HG03139 (cell line): ENCODE data around the gene CASQ2.
A peak's percentile ranks its signal among the peaks of the same experiment; 100 is the strongest.

Source experiments
- ATAC-seq: cut with Tn5 transposase; IDR thresholded peaks from one replicate; pipeline ENCODE4 v1.9.1; 2021; ENCODE audit not compliant: unreplicated experiment

The CASQ2 gene

DNA sequence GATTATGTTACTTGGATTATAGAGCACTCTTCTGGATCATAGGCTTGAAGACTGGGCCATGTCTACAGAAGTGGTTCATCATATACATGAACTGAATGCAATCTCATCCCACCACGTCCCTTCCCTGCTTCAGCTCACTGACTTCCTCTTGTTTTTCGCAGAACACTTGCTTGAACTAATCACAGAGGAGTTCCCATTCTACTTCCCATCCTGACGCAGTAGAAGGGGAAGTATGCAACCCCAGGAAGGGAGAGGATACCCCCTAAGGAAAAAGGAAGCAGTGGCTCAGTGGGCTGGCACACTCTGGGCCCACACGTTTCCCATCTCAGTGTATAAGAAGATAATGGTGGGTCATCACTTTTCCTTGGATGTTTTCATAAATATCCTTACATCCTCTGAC is 36.2 kb downstream of the CASQ2 start:
- ATAC-seq = no peak

GRCh38 chr1:115729756-115730155 is 38.8 kb downstream of the CASQ2 start:
- peak; percentile 91 for ATAC-seq

DNA sequence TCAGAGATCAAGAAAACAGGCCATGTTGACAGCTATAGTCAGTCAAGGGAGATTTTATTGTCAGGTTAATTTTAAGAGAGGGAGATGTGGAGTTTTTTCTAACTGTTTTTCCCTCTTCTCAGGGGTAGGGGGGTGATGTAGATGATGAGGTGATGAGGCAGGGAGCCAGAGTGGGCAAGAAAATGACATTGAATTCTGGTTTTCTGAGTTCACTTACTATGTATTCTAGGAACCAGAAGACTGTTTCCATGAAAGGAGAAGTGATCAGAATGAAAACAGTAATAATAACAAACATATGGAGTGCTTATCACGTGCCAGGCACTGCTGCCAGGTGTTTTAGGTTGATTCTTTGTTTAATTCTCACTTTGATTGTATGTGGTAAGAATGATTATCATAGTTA is 40.2 kb downstream of the CASQ2 start:
- ATAC-seq = no peak

GRCh38 chr1:115727706-115728249 is 40.7 kb downstream of the CASQ2 start:
- ATAC-seq = no peak

DNA sequence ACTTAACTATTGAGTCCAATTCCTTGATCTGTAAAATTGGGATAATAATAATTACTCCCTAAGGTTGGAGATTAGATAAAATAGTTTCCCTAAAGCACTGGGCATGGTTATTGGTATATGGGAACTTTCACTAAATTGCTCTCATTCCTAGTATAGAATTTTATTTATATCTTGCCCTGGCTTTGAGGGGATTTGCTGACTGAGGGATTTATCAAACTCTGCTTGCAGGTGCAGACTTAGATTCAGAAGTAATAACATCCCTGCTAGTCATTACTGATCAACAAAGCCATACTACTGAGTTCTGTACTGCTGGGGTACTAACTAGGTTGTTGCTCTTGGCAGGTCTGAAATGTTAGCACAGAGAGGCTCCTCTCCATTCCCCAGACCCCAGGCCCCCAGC is 41.9 kb downstream of the CASQ2 start:
- ATAC-seq = no peak

DNA sequence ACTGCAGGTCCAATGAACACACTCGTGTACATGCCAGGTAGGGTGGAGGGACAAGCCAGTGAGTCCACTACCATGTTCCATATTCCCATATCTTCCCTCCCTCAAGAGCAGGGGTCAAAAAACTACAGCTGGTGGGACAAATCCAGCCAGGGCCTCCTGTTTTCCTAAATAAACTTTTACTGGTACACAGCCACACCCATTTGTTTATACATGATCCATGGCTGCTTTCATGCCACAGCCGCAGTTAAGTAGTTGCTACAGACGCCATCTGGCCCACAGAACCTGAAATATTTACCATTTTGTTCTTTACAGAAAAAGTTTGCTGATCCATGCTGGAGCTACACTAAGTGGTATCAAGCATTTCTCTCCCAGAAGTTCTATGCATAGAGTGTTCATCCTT is 42.4 kb downstream of the CASQ2 start:
- no peak for ATAC-seq

GRCh38 chr1:115725600-115725999 is 42.9 kb downstream of the CASQ2 start:
- ATAC-seq = no peak

GRCh38 chr1:115723756-115724155 is 44.8 kb downstream of the CASQ2 start:
- ATAC-seq = no peak

GRCh38 chr1:115722221-115722620 is 46.3 kb downstream of the CASQ2 start:
- ATAC-seq = no peak

- no peak for ATAC-seq
Observed at GRCh38 chr1:115719285-115719684, 49.2 kb downstream of the CASQ2 start.

DNA sequence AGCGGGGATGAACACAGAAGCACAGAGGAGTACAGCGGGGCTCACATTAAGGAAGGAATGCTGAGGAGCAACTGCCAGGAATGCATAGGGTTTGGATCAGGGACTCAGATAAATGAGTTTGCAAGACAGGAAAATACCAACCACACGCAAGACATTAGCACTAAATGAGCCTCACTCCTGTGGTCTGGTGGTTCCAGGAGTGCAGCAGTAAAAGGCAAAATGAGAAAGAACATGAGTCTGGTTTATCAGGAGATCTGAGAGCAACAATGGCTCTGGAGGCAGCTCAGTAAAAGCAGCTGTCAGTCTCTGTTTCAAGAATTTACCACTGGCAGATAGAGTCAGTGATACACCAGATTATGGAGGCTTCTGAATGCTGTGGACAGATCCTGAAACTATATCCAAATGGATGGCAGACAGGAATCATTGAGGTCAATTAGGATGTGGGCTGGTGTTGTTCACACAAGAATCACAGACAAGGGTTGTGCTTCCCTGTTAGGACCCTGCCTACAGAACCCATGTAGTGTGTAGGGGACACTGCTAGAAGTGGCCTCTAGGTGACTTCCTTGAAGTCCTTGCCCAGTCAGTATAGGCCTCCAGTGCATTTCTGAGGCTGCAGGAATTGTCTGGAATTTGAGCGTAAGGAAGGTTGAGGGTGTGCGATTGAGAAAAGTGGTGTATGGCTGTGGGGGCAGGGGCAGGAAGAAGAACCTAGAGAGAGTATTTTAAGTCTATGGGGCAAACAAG is 50.3 kb downstream of the CASQ2 start:
- ATAC-seq = no peak

DNA sequence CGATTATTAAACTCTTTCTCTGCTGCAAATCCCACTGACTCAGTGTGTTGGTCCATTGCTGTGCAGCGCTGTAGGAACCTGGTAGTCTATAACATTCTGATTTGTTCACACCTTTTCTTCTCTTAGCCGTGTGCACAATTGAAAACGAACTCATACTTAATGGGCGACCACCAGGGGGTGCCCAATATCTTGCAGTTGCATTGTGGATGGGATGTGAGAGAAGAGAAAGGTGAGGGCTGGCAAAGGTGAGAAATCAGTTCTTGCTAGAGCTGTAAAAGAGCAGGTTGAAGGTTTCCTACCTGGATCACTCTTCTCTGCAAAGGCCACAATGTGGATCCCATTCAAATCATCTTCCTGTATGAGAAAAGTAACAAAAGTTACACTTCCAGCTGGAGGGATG is 51.0 kb downstream of the CASQ2 start:
- no peak for ATAC-seq

- no peak for ATAC-seq
Observed at GRCh38 chr1:115714572-115715141, 53.9 kb downstream of the CASQ2 start.

DNA sequence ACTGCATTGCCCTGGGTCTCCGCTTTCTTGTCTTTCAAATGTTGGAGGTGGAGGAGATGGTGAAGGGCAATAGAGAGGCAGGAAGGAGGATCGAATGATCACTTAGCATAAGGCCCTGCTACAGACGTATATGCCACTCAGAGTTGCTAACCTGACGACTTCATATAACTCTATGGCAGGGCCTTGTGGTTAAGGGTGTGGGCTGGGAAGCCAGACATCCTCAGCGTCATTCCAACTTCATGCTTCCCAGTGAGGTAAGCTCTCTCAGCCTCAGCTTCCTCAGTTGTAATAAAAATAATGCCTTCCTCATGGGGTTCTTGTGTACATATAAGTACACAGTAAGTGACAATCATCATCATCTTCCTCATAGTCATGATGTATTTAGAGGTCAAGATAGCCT is 54.6 kb downstream of the CASQ2 start:
- no peak for ATAC-seq

GRCh38 chr1:115712911-115713609 is 55.5 kb downstream of the CASQ2 start:
- no peak for ATAC-seq

DNA sequence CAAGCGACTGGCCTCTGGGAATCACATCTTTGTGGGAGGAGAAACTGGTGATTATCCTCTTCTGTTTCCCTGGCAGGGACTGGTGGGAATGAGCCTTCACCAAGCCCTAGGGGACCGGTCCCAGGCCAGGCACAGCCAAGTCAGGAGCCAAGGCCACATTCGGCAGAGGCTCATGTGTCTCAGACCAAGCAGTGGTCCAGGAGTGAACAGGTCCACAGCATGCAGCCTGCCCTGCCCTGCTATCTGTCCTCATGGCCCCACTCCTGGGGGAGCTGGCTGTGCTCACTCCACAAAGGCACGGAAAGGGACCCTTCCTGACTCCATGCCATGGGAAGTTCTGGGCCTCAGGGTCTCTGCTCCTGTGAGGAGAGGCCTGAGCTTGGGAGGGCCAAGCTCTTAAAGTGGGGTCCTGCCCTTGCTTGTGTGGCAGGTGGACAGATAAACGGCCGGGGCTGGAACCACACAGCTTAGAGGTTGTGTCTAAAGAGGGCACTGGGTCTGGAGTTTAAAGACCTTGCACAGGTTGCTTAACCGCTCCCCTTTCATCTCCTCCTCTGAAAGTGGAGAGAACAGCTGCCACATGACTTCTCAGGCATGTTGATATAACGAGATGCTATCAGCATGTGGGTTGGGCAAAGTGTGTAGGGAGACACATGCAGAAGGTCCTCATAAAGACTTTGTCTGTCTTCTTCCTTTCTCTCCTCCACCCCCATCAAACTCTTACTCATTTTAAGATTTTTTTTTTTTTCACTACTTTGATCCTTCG is 57.5 kb downstream of the CASQ2 start:
- ATAC-seq = no peak

DNA sequence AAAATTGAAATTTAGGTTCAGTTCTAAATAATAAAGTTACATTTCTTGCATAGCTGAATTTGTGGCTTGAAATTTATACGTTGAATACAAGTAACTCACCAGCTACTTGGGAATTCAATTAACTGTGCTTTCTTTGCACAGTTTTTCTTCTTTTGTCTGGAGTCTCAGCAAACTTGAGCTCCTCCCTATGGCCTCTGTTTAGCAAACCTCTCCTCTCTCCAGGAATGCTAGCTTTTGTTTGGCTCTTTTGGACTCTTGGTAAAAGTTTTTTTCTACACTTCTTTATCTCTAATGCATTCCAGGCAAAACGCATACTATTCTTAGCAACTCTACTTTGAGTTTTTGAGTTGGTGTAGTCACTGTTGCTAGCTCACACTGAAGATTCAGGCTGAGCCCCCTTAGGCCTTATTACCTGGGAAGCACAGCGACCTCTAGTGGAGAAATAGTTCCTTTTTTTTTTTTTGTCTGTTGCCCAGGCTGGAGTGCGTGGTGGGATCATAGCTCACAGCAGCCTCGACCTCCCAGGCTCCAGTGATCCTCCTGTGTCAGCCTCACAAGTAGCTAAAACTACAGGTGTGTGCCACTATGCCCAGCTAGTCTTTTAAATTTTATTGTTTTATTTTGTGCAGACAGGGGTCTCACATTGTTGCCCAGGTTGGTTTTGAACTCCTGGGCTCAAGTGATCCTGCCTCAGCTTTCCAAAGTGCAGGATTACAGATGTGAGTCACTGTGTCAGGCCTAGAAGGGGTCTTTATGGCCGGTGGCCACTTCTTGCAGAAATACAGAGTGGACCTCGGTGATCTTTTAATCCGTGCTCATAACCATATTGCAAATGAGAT is 61.7 kb downstream of the CASQ2 start:
- no peak for ATAC-seq

GRCh38 chr1:115705963-115706362 is 62.6 kb downstream of the CASQ2 start:
- ATAC-seq = no peak

GRCh38 chr1:115705085-115705951 is 63.2 kb downstream of the CASQ2 start:
- no peak for ATAC-seq
